Stimulated activated CD4-positive, alpha-beta T cell treated with anti-CD3 and anti-CD28 coated beads, Interleukin-15, amount 100 ng/mL, for 24 hours (primary cell): ENCODE data around the gene PZP.

Experiments used
- DNase-seq: peaks from one replicate; pipeline ENCODE4 v3.0.0-alpha.2; 2020

The PZP gene

DNA sequence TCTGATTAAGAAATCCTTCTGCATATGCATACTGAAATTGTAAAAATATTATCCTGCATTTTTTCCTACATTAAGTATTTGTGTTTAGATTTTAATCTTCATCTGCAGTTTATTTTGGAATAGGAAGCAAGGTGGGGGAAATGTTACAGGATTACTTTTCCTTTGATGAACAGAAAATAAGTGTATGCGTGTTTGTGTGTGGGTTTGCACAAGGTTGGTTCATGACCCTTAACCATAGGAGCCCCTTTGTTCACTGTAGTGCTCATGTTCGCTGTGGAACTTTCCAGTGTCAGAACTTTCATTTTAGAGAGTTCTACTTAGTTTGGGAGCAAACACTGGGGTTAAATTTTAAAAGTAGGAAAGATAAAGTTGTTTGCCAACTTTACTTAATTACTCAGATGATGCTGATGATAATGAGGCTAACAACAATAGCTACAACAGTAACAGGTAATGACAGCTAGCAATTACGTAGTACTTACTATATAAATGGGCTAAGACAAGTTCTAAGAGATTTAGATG lies 86.0 kb downstream of the PZP start:
- DNase-seq = no peak

DNA sequence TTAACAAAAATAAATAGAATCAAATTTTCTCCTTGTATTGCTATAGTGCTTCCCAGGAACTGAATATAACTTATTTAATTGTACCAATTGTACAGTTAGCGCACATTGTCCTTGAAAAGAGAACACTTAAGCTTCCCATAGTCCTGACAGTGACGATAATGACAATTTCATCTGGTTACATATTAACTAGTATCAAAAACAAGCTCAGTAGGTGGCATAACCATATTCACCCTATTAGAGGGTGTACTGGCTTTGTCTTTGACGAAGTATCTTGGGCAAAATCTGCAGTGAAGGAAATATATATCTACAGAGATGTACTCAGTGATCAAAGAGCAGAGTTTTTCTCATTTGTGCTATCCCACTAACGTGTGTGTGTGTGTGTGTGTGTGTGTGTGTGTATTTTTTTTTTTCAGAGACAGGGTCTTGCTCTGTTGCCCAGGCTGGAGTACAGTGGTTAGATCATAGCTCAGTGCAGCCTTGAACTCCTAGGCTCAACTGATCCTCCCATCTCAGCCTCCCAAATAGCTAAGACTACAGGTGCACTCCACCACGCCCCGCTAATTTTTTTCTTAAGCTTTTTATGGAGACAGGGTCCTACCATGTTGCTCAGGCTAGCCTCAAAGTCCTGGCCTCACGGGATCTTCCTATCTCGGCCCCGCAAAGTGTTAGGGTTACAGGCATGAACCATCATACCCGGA lies 87.6 kb downstream of the PZP start:
- no peak for DNase-seq

DNA sequence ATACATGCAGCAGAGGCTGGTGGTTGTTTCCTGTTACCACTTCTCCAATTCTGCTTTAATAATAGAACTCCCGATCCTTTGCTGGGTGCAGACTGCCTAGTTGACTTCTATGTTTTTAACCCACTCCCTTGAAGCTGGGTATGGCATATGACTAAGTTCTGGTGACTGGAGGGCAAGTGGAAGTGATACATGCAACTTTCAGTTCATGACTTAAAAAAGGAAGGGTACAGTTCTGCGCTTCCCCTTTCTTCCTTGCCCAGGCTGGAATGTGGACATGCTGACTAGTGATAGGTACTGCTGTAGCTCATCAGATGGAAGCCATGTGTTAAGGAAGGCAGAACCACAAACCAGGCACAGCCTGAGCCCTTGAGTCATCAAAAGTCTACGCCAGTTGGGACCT lies 90.0 kb downstream of the PZP start:
- no peak for DNase-seq

DNA sequence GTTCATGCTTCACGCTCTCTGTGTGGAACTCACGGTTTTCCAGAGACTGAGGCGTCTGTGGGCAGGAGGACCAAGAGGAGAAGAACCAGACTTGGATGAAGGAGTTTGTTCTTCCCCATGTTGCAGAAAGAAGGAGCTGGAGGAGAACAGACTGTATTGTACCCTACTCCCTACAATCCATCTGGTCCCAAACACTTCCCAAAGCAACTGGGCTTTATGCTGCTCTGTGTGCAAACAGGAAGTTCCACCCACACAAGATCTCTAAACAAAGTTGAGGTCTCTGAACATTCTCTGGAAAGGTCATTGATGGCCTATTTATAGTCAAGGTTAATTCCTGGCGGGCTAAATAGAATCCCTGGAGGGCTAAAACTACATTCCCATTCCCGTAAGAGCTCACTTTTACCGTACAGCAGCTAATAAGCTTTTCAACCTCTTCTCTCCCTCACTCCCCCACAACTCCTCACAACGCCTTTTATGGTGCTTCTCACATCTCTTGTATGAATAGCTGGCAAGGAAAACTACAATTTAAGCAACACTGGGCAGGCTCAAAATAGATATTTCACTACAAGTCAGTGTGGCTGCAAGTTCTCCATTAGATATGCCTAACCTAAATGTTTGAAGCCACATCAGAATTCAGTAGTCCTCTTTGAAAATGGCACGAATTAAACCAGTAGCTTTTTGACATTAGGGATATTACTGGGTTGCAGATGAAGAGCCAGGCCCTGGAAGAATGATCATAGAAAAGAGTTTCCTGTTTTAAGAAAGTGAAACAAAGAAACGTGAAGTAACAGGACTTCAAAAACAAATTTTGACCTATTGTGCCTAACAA lies 92.2 kb downstream of the PZP start, which contains the start of gene A2M:
TSS of gene A2M (minus strand) at position 189 of the 829 bp plus-strand sequence. CDS start at position 119, 70 bp downstream.
- no peak for DNase-seq

DNA sequence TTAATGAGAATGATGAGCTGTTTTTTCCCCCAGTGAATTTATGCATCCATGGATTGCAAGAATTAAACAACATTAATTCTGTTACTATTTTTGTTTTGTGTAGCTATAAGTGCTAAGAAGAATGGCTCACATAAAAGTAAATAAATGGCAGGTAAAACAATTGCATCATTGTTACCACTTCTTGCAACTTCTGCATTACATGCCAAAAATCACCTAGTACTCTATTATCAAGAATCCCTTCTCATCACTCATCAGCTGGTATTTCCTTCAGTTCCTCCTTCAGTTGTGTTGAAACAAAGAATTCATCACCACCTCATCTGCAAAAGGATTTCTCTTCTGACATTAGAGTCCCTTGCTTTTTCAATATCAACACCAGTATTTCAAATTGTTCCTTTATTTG lies 93.2 kb downstream of the PZP start:
- no peak for DNase-seq

DNA sequence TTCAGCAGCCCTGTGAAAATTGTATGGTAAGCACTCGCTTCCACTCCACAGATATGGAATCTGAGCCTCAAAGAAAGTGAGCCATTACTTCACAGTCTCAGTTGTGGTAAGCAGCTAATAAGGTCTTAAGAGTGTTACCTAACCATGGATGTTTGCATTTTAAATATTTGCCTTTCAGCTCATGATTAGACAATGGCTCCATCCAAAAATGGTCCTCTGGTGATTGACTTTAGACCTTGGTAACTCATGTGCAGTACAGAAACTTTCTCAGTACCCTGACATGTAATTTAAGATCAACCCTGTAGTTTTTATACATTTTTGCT lies 94.2 kb downstream of the PZP start:
- DNase-seq = no peak

DNA sequence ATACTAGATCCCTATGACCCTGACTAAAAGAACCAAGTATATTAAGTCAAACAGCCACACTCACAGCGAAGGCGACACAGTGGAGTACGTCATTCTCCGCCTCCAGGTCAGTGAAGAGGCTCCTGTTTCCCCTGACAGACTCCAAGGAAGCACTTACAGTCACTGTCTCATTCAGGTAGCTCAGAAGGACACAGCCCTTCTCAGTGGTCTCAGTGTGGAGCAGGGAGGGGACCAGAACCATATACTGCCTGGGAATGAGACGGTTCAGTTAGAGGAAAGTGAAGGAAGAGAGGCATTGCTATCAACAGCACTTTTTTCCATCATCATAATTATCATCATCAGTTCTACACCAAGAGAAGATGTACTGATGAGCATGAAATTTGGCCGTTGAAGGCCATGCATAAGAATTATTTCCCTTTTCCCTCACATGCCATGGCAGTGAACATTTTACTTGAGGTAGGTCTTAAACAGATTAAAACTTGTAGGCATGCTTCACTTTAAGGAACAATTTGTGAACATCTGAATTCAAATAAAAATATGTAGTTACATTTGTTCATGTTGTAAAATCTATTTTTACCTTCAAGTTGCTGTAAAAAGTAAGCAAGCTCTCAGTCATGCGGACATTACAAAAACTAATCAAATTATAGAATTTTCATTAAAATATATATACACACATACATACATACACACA lies 94.8 kb downstream of the PZP start:
- DNase-seq = no peak

DNA sequence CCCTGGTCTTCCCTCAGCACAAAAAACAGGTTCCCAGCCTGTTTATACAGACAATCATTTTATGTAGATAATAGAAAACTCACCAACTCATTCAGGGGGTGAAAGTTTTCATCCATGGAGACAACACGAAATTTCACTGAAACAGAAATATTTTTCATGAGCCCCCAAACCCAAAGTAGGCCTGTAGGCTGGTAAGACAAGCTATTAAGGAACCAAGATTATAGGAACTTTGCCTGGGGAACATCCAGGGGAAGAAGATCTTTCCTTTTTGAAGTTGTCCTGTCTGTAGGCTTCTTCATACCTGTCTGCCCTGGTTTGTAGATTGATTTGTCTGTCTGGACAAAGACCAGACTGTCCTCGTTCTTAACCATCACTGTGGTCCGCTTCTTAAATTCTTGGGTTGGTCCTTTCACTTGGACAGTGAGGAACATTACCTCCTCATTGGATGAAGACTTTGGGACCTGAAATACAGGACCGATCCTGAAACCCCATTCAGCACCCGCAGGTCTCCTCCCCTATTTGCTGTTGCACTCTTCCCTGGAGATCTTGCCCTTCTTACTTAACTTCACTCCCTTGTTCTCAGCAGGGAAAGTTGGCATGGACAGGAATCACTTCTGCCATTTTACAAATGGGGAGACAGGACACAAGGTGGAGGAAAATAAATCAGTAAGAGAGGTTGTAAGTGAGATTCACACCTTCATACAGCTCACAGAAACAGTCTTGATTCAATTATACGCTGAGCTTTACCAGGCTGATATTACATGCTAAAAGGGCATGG lies 95.9 kb downstream of the PZP start:
- no peak for DNase-seq

DNA sequence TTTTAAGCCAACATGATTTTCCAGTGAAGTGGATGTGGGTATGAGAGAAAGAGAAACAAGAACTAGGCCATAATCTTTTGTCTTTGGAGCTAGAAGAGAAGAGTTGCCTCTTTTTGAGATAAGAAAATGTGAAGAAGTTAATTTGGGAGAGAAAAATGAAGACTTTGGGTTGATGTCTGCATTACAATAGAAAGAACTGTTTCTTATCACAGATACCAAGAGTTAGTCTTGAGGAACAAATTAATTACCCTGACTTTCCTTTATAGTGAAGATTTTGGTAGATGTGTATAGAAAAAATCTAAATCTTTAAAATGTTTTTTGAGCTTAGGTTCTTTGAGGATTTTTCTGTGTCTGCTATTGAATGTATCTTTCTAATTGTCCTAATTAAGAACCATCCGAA lies 96.7 kb downstream of the PZP start:
- no peak for DNase-seq

DNA sequence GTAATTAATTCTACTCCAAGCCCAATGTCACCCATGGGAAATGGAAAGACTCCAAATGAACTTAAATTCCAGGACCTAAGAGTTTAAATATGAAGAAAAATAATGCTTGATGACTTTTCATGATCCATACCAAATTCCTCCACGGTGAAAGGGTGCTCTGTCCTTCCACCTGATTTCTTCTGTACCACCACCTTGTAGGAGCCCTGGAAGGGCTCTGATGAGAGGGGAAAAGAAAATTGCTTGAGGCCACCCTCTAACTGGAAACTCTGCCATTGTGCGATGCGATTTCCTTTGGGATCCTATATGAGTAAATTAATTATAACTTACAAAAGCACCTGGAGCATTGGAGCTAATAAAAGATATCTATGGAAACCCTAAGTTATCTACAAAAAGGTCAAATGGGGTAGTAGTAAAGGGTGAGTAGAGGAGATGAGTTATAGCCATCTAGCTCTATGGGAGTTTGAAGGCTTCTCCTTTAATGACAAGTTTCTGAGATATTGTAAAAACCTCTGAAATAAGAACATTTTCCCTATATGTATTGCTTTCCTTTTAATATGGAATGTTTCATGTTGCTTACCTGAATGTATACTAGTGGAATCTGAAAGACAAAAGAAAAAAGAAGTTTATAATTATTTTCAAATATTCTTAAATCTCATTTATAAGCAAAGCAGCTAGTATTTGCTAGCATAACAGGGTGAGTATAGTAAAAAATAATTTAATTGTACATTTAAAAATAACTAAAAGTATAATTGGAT lies 98.3 kb downstream of the PZP start:
- no peak for DNase-seq

DNA sequence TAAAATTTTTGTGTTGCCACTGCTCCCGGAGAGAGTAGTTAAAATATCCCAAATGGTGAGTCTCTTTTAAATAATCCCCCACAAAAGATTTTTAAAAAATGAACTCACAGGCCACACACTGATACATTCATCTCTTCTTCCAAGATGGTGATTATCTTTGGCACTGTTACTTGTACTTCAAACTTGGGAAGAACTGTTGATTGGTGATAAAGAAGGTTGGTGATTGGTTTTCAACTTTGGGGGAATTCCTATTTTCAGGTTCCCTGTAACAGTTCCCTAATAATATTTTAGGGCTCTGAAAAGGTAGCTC lies 99.0 kb downstream of the PZP start:
- DNase-seq = no peak

DNA sequence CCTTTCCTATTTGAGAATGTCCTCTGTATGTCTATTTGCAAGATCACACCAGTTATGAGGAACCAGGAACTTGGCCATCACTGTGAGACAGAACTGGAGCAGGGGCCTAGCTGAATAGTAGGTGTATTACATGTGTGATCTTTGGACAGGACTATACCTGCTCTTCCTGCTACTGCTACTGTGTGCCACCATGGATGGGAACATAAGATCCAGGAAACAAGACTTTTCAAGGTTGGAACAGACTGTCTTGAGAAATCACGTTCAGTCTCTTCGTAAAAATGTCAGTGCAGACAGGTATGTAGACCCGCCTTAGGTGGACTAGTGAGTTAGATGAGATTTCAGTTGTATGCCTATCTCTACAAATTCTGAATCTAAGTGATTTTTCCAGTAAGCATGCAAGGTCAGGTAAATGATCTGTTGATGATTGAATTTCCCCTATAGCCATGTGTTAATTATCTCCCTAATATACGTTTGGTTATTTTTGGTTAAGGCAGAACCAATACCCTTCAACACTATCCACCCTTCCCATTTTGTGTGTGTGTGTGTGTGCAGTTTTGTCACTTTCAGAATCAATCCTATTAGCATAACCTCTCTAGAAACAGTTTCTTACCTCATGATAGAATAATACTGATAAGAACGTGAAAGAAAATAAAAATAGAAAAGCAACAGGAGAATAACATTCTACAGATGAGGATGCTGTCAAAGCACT lies 99.5 kb downstream of the PZP start:
- DNase-seq = no peak

DNA sequence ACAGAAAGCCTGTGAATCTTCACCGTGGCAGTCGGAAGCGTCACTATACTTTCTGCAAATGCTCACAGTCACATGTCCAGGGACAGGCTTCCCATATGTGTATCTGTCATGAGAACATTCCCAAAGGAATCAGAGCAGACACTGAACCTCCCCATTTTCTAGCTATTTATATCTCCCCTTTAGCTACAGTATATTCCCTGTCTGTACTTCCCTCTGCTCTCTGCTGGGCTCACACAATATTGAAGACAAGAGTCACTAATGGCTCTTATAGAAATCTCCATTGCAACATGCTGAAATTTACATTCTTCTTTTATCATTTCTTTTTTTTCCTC lies 100.7 kb downstream of the PZP start:
- no peak for DNase-seq

DNA sequence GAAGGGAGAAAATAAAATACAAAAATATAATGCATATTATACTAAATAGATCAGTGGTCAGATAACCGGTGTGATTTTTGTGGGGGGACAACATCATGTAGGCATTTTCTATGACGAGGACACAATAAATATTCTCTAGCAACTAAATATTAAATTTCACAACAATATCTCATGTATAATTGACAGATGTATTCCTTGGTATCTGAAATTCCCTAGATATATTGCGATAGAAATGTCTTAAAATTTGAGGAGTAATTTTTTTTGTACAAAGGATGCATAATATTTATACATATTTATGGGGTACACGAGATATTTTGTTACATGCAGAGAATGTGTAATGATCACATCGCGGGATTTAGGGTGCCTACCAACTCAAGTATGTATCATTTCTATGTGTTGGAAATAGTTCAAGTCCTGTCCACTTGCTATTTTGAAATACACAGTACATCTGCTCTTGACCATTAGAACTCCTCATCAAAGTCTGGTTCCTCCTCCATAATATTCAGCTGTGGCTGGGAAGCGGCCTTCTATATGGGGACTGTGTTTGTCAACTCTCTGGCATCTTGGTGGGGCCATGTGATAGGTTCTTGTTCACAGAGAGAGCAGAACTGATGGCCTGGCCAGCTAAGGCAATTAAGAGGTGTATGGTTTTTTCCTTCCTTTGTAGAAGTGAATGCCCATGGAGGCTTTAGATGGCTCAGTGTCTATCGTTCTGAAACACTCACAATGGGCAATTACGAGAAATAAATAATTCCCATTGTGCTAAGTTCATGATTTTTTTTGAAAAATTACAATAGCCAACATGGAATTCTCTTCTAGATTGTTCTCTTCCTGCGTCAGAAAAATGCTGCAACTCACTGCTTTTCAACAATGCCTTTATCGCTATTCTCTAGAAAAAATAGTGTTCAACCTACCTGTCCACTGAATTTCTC lies 101.3 kb downstream of the PZP start:
- no peak for DNase-seq

DNA sequence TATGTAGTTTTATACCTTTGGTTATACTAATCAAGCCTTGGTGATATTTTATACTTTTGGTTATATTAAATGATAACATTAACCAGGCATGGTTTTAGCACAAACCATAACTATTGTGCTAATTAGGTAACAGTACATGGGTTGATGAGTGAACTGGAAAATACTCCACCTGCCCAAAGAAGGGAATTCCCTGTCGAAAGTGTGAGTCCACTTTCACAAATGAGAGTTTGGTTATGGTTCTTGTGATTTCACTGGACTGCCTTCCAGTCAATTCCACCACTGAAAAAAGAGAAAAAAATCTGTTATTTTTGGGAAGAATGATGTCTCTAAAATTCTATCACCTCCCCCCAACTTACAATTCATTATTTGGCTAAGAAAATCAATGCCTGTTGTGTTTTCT lies 102.1 kb downstream of the PZP start:
- no peak for DNase-seq

DNA sequence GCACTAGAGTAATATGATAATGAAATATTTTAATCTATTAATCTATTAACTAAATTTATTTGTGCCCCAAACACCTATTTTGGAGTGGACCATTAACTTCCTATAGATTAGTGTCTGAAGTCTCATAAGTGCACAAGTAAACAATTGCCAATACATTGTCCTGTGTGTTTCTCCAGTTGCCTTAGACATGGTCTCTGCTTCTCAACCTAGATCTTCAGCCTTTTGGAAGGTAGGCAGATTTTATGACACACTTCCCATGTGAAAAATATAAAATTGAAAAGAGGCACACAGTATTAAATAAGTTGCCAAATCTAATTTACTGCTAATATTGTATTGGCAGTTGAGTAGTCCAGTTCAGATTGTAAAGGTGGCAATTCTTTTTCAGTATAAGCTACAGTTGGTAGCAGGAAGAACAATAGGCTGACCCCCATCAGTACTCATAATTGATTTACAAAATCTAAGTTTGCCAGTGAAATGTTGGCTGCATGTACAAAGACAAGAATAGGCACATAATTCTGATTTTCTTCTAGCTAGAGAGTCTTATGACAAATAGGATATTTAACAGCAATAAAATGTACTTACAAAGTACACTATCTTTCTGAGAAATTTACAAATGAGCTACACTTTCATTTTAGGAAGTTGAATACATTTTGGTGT lies 103.3 kb downstream of the PZP start:
- no peak for DNase-seq

DNA sequence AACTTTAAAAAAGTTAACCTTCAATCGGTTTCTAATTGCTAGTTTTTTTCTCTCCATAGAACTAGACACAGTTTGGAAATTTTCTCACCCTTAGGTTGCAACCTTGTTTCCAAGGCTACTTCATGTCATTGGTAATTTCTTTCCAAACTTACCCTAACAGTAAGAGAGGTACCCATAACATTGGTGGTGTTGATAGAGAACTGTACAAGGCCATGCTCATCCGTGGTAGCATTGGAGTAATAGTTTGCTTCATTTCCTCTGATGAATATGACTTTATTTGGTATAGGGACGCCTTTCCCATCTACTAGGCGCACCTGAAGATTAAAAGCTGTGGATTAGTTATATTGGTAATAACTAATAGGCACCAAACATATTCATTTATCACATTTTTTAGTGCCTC lies 104.1 kb downstream of the PZP start:
- DNase-seq = no peak

DNA sequence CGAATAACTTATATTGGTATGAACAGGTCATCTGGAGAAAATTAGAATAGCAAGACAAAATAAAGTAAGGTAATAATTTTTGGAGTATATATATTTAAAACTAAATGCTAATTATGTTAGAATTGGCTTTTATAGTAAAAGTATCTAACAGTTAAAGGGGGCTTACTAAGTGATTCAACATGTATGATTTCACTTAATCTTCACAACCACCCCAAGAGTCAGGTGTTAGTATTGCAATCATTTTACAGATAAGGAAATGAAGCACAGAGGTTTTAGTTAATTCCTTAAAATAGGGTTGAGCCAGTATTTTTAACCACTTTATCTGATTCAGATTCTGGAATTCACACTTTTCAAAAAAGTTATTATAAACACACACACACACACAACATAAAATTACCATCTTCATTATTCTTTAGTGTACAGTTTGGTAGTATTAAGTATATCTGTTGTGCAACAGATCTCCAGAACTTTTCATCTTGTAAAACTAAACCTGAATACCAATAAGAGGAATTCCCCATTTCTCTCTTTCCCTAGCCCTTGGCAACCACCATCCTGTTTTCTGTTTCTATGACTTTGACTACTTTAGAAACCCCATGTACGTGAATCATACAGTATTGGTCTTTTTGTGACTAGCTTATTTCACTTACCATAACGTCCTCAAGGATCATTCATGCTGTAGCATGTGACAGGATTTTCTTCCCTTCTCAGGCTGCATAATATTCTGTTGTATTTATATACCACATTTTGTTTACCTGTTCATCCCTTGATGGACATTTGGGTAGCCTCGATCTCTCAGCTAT lies 104.9 kb downstream of the PZP start:
- no peak for DNase-seq

DNA sequence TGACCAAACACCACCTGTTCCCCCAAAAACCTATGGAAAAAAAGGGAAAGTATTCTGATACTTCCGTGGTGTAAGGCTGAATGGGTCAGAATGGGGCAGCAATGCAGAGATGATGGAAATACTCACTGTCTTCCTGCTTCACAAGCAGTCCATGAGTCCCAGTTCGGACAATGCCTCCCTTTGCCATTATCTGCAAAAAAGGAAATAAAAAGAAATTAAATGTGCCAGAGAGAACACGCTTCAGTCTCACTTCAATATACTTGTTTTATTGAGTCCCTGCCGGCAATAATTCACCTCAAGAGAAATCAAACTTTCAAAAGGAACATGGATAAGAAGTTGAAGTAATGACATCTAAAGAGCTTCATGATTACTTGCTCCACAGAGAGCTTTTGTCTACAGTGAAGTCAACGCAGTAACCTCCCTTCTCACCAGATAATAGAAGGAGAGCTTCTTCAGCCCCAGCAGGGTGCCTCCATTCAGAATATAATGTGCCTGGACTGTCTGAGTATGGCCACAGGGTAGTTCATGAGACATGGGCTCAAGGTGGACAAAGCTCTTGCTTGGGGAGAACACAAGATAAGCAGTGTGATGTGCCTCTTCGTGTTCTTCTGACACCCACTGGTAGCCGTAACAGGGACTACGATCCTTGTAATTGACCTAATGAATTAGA lies 107.0 kb downstream of the PZP start:
- DNase-seq = no peak
